HEK293T (cell line): ENCODE data around the gene PLCXD3.

Experiments
- BHLHE40 ChIP-seq: fragments of 450-650 bp; IDR thresholded peaks from 2 replicates; pipeline ENCODE4 v1.6.1; 2016; ENCODE audit warnings: mild to moderate bottlenecking, moderate library complexity, borderline replicate concordance
- CTBP1 ChIP-seq: fragments of 450-650 bp; IDR thresholded peaks from 2 replicates; pipeline ENCODE4 v1.6.1; 2016; ENCODE audit warnings: borderline replicate concordance
- FOXK2 ChIP-seq: fragments of 450-650 bp; IDR thresholded peaks from 2 replicates; pipeline ENCODE4 v1.6.1; 2016; ENCODE audit warnings: mild to moderate bottlenecking
- SP1 ChIP-seq: fragments of 450-650 bp; IDR thresholded peaks from 2 replicates; pipeline ENCODE4 v1.6.1; 2017
- SUZ12 ChIP-seq: fragments of 450-650 bp; IDR thresholded peaks from 2 replicates; pipeline ENCODE4 v1.6.1; 2016; ENCODE audit warnings: mild to moderate bottlenecking
- ZNF384 ChIP-seq: fragments of 450-650 bp; IDR thresholded peaks from 2 replicates; pipeline ENCODE4 v1.6.1; 2016

DNA sequence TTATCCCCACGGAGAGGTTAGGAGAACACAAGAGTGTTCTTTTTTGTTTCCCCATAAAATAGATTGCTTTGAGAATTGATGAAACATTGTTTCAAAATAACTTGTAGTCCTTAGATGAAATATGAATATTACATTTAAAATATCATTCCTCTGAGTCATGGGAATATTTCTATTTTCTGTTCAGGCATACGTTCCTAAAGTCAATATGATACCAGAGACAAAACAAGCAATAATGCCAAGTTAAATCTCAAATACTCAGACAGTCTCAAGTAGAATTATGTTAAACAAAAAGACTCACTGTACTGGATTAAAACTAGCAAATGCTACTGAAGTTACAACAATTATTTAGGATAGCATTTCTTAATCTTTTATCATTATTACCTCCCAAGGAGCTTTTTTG, 185.3 kb downstream of the PLCXD3 start:
- TF ChIP-seq SP1 (no peak), CTBP1 (no peak), SUZ12 (no peak), BHLHE40 (no peak), ZNF384 (no peak), FOXK2 (no peak)
